ENCODE data around the gene BLVRB. TPM values are rescaled to one million over a fixed set of nuclear protein-coding genes. Genes with fewer than 3 reads are reported as not detected.

Gene BLVRB
- total RNA-seq, 2 donors from 2014 or later: 77.4 to 79.6 TPM

Other genes starting within 250 kb of the BLVRB start
- gene TTC9B, start 247.4 kb downstream of the BLVRB start, total RNA-seq: under 1 TPM; 0.37 to 0.45 TPM
- gene CCNP, start 239.1 kb downstream of the BLVRB start, total RNA-seq: under 1 TPM in 1 of 2 donors, not detected in 1; 0.24 TPM
- 10 to 100 TPM; 91.7 to 97.3 TPM for gene AKT2, start 180.4 kb downstream of the BLVRB start, total RNA-seq
- gene C19orf47, start 117.3 kb downstream of the BLVRB start, total RNA-seq: 10 to 100 TPM; 11.2 to 14.7 TPM
- 100 to 1,000 TPM; 109 to 170 TPM for gene PLD3, start 117.0 kb downstream of the BLVRB start, total RNA-seq
- under 1 TPM in 1 of 2 donors, not detected in 1; 0.11 TPM for gene HIPK4, start 75.6 kb downstream of the BLVRB start, total RNA-seq
- 1 to 10 TPM; 1.2 to 2.1 TPM for gene PRX, start 52.4 kb downstream of the BLVRB start, total RNA-seq
- 10 to 100 TPM; 12.5 to 17.9 TPM for gene SERTAD1, start 39.8 kb downstream of the BLVRB start, total RNA-seq
- 10 to 100 TPM; 38.3 to 43.3 TPM for gene SERTAD3, start 21.4 kb downstream of the BLVRB start, total RNA-seq
- gene SPTBN4, start 1.3 kb upstream of the BLVRB start, total RNA-seq: 1 to 10 TPM in 1 of 2 donors, under 1 TPM in 1; 0.15 to 1.2 TPM
- 10 to 100 TPM; 64.1 to 64.3 TPM for gene SHKBP1, start 111.1 kb upstream of the BLVRB start, total RNA-seq
- 100 to 1,000 TPM; 183 to 192 TPM for gene LTBP4, start 135.6 kb upstream of the BLVRB start, total RNA-seq
- gene NUMBL, start 224.9 kb upstream of the BLVRB start, total RNA-seq: 10 to 100 TPM in 1 of 2 donors, 1 to 10 TPM in 1; 9.6 to 14.5 TPM

Measured in left colon (tissue), 2 donors.